ENCODE results near the gene GLYAT. TPM values are rescaled to one million over a fixed set of nuclear protein-coding genes. Genes with fewer than 3 reads are reported as not detected.

The GLYAT gene
- not detected in 2 replicates for total RNA-seq

GRCh38 chr11:58731819-58732218 lies at the start of gene GLYAT:
GLYAT (minus strand) TSS chr11:58731943; CDS start chr11:58724496, 7,447 bp downstream.

Other genes with a start within 250 kb of the GLYAT start
- gene OR5B21, start 223.8 kb downstream of the GLYAT start, total RNA-seq, result not detected in 2 replicates
- gene LPXN, start 156.1 kb downstream of the GLYAT start, total RNA-seq, result 23.2 and 28.9 TPM in 2 replicates
- gene ZFP91, start 152.9 kb downstream of the GLYAT start, total RNA-seq, result 35.2 and 42.9 TPM in 2 replicates
- 0.19 and 0.23 TPM in 2 replicates for gene CNTF, start 109.3 kb downstream of the GLYAT start, total RNA-seq
- 1.1 TPM in 1 of 2 replicates, not detected in the other for gene GLYATL2, start 112.8 kb upstream of the GLYAT start, total RNA-seq
- 0.16 and 0.19 TPM in 2 replicates for gene GLYATL1, start 207.5 kb upstream of the GLYAT start, total RNA-seq

Measured in hair follicular keratinocyte (primary cell).